H9 (cell line): ENCODE results near the gene LRRC28. TPM values are rescaled to one million over a fixed set of nuclear protein-coding genes. Genes with fewer than 3 reads are reported as not detected.

Experiments
- DNase-seq: peaks from one replicate; pipeline ENCODE4 v3.0.0-alpha.2; 2017
- H2AFZ ChIP-seq: one replicate; pipeline ENCODE4 v1.6.1; 2013; ENCODE audit warnings: mild to moderate bottlenecking, low read length, control low read depth, moderate library complexity
- H2AK5ac ChIP-seq: 2 replicates; pipeline ENCODE4 v1.6.1; 2013; ENCODE audit warnings: low read length, control low read depth, mixed read lengths; ENCODE audit not compliant: insufficient read length
- H2BK120ac ChIP-seq: one replicate; pipeline ENCODE4 v1.6.1; 2013; ENCODE audit warnings: low read depth, mild to moderate bottlenecking, low read length, control low read depth, inconsistent platforms; ENCODE audit not compliant: poor library complexity, severe bottlenecking
- H2BK12ac ChIP-seq: 2 replicates; pipeline ENCODE4 v1.6.1; 2013; ENCODE audit warnings: low read length, control low read depth, mixed read lengths, low read depth; ENCODE audit not compliant: insufficient read length
- H2BK15ac ChIP-seq: 2 replicates; pipeline ENCODE4 v1.6.1; 2013; ENCODE audit warnings: low read depth, low read length, control low read depth
- H2BK20ac ChIP-seq: one replicate; pipeline ENCODE4 v1.6.1; 2013; ENCODE audit warnings: low read depth, mild to moderate bottlenecking, low read length, control low read depth, inconsistent platforms; ENCODE audit not compliant: poor library complexity, severe bottlenecking
- H2BK5ac ChIP-seq: 2 replicates; pipeline ENCODE4 v1.6.1; 2013; ENCODE audit warnings: low read length, control low read depth, mixed read lengths; ENCODE audit not compliant: insufficient read length
- H3K14ac ChIP-seq: 2 replicates; pipeline ENCODE4 v1.6.1; 2013; ENCODE audit warnings: low read length, control low read depth; ENCODE audit not compliant: insufficient read depth
- H3K18ac ChIP-seq: 2 replicates; pipeline ENCODE4 v1.6.1; 2013; ENCODE audit warnings: low read depth, mild to moderate bottlenecking, mixed read lengths, low read length, control low read depth; ENCODE audit not compliant: insufficient read length
- H3K23ac ChIP-seq: 2 replicates; pipeline ENCODE4 v1.6.1; 2013; ENCODE audit warnings: low read length, control low read depth, mixed read lengths, low read depth; ENCODE audit not compliant: insufficient read length
- H3K23me2 ChIP-seq: 2 replicates; pipeline ENCODE4 v1.6.1; 2013; ENCODE audit warnings: low read depth, mild to moderate bottlenecking, mixed read lengths, low read length, control low read depth; ENCODE audit not compliant: insufficient read length, poor library complexity, severe bottlenecking
- H3K27ac ChIP-seq: 2 replicates; pipeline ENCODE4 v1.5.1; 2013; ENCODE audit warnings: low read length, control low read depth, mixed read lengths, low read depth; ENCODE audit not compliant: insufficient read length
- H3K27me3 ChIP-seq: 2 replicates; pipeline ENCODE4 v1.6.1; 2013; ENCODE audit warnings: low read length, control low read depth, inconsistent platforms; ENCODE audit not compliant: insufficient read depth
- H3K4ac ChIP-seq: 2 replicates; pipeline ENCODE4 v1.6.1; 2013; ENCODE audit warnings: low read depth, mild to moderate bottlenecking, control low read depth, inconsistent platforms, low read length, moderate library complexity
- H3K4me1 ChIP-seq: 2 replicates; pipeline ENCODE4 v1.6.1; 2013; ENCODE audit warnings: low read length, control low read depth, inconsistent platforms; ENCODE audit not compliant: insufficient read depth
- H3K4me2 ChIP-seq: 2 replicates; pipeline ENCODE4 v1.6.1; 2013; ENCODE audit warnings: low read length, control low read depth, mixed read lengths; ENCODE audit not compliant: insufficient read length, insufficient read depth
- H3K56ac ChIP-seq: 2 replicates; pipeline ENCODE4 v1.6.1; 2013; ENCODE audit warnings: low read depth, mild to moderate bottlenecking, mixed read lengths, low read length, control low read depth; ENCODE audit not compliant: insufficient read length
- H3K79me1 ChIP-seq: 2 replicates; pipeline ENCODE4 v1.6.1; 2013; ENCODE audit warnings: low read depth, mild to moderate bottlenecking, moderate library complexity, low read length, control low read depth, inconsistent platforms; ENCODE audit not compliant: insufficient read depth, poor library complexity, severe bottlenecking
- H3K79me2 ChIP-seq: 2 replicates; pipeline ENCODE4 v1.6.1; 2013; ENCODE audit warnings: low read length, control low read depth, inconsistent platforms; ENCODE audit not compliant: insufficient read depth
- H3K9ac ChIP-seq: 2 replicates; pipeline ENCODE4 v1.6.1; 2013; ENCODE audit warnings: low read length, control low read depth, mixed read lengths; ENCODE audit not compliant: insufficient read length; ENCODE audit errors: extremely low read depth
- H3K9me3 ChIP-seq: one replicate; pipeline ENCODE4 v1.6.1; 2013; ENCODE audit warnings: low read depth, low read length, inconsistent platforms; ENCODE audit not compliant: control insufficient read depth
- H3T11ph ChIP-seq: one replicate; pipeline ENCODE4 v1.6.1; 2013; ENCODE audit warnings: mild to moderate bottlenecking, low read length, control low read depth, inconsistent platforms
- H4K20me1 ChIP-seq: one replicate; pipeline ENCODE4 v1.6.1; 2013; ENCODE audit not compliant: control insufficient read depth, insufficient read length, insufficient read depth
- H4K5ac ChIP-seq: 2 replicates; pipeline ENCODE4 v1.6.1; 2013; ENCODE audit warnings: low read depth, mild to moderate bottlenecking, mixed read lengths, low read length, control low read depth; ENCODE audit not compliant: insufficient read length
- H4K8ac ChIP-seq: replicated peaks from 2 replicates; pipeline ENCODE4 v1.6.1; 2013; ENCODE audit warnings: low read length, control low read depth, mixed read lengths, low read depth; ENCODE audit not compliant: insufficient read length
- H4K91ac ChIP-seq: 2 replicates; pipeline ENCODE4 v1.6.1; 2013; ENCODE audit warnings: low read depth, mild to moderate bottlenecking, moderate library complexity, mixed read lengths, low read length, control low read depth; ENCODE audit not compliant: insufficient read length
- H3K27ac Mint-ChIP-seq, 3 experiments: 2 replicates in 2 of 3; 3 replicates in 1 of 3; pipeline ENCODE4 v1.8.0; 2020 to 2021; ENCODE audit warnings: mixed read lengths in 3 of 3, mild to moderate bottlenecking in 1 of 3, moderate library complexity in 1 of 3
- H3K27me3 Mint-ChIP-seq: 2 replicates; pipeline ENCODE4 v1.8.0; 2021; ENCODE audit warnings: low read depth, mild to moderate bottlenecking, moderate library complexity, mixed read lengths
- H3K36me3 Mint-ChIP-seq, 3 experiments: 2 replicates in 2 of 3; 3 replicates in 1 of 3; pipeline ENCODE4 v1.8.0; 2020 to 2021; ENCODE audit warnings: low read depth in 3 of 3, mixed read lengths in 3 of 3; ENCODE audit not compliant: insufficient read depth in 1 of 3
- H3K4me1 Mint-ChIP-seq, 2 experiments: 2 replicates each; pipeline ENCODE4 v1.8.0; 2020; ENCODE audit warnings: mixed read lengths in 2 of 2
- H3K4me3 Mint-ChIP-seq, 2 experiments: 2 replicates in 1 of 2; 3 replicates in 1 of 2; pipeline ENCODE4 v1.8.0; 2020 to 2021; ENCODE audit warnings: mild to moderate bottlenecking in 2 of 2, mixed read lengths in 2 of 2, moderate library complexity in 1 of 2
- H3K9me3 Mint-ChIP-seq, 2 experiments: 2 replicates in 1 of 2; 3 replicates in 1 of 2; pipeline ENCODE4 v1.8.0; 2020; ENCODE audit warnings: mild to moderate bottlenecking in 2 of 2, mixed read lengths in 2 of 2, moderate library complexity in 1 of 2
- WGBS: extraction: QIAGEN DNeasy Blood & Tissue Kit; methylation state at CpG from one replicate; pipeline ENCODE4 v1.1.7; 2013; ENCODE audit warnings: missing lambda C conversion rate, low lambda C conversion rate, mixed read lengths; ENCODE audit not compliant: insufficient read length; ENCODE audit errors: extremely low coverage; 5-methylcytosine and 5-hydroxymethylcytosine counted together
- total RNA-seq: library from RNA; stranded (reverse); gene quantifications from 2 replicates; pipeline ENCODE4 v1.2.1, GENCODE V29; 2021
- TF ChIP-seq, protein P1 (sequence below): fragments of 200-600 bp; sonication (generic); conservative IDR thresholded peaks from 3 replicates; pipeline ENCODE4 v1.8.0; 2021; ENCODE audit warnings: antibody characterized with exemption, mild to moderate bottlenecking

The LRRC28 gene
- total RNA-seq, 1 experiment from 2014 or later = 17.6 TPM

DNA sequence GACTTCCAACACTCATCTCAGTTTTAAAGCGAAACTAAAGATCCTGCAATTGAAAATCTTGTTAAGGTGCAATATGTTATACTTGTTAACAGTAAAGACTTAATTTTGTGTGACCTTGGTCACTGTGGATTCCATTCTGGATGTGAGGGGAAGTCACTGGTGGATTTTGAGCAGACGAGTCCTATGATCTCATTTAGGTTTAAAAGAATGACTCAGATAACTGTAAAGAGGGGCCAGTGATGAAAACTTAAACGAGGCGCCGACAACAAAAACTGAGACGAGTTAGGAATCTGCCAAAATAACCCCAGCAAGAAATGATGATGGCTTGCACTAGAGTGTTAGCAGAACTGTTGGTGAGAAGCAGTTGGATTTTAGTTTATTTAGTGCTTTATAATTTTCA is 56.5 kb downstream of the LRRC28 start:
- peak overlapping the region in 1 of 3 experiments; percentile 23; a peak in 4 of 7 replicates for H3K27ac Mint-ChIP-seq
- H3K79me2 ChIP-seq = no peaks in the 10 kb centered on the region
- H3K9me3 Mint-ChIP-seq = peaks cover 3 to 5% of the 10 kb centered on the region in 2 experiments; a peak in 4 of 5 replicates
- no peak overlapping the region for H3K14ac ChIP-seq
- no peak overlapping the region for H4K8ac ChIP-seq
- no peak overlapping the region for H4K91ac ChIP-seq
- no peak overlapping the region for H3K18ac ChIP-seq
- H3K56ac ChIP-seq = no peak overlapping the region
- H4K5ac ChIP-seq = no peak overlapping the region
- no CpG with 5 or more reads among the region's 6 CpGs for WGBS
- H3K4me2 ChIP-seq = no peak overlapping the region
- H3K4me1 Mint-ChIP-seq = peaks cover 29 to 33% of the 10 kb centered on the region in 2 experiments
- no peak overlapping the region for H2BK5ac ChIP-seq
- no peak overlapping the region for H3K9ac ChIP-seq
- H2BK12ac ChIP-seq = no peak overlapping the region
- H2BK20ac ChIP-seq = no peak overlapping the region
- peaks cover 13% of the 10 kb centered on the region for H3K4me1 ChIP-seq
- H2AK5ac ChIP-seq = no peak overlapping the region
- no peak overlapping the region for H3K23ac ChIP-seq
- H3K27me3 Mint-ChIP-seq = no peaks in the 10 kb centered on the region
- DNase-seq = no peak
- H3K79me1 ChIP-seq = no peaks in the 10 kb centered on the region
- H4K20me1 ChIP-seq = no peaks in the 10 kb centered on the region
- peaks cover 7% of the 10 kb centered on the region for H3K9me3 ChIP-seq
- H3T11ph ChIP-seq = no peak overlapping the region
- H3K4ac ChIP-seq = no peak overlapping the region
- no peak overlapping the region for H2BK120ac ChIP-seq
- H3K27me3 ChIP-seq = no peaks in the 10 kb centered on the region
- H2AFZ ChIP-seq = no peak overlapping the region
- H3K23me2 ChIP-seq = no peaks in the 10 kb centered on the region
- H3K36me3 Mint-ChIP-seq = peaks cover 3 to 14% (median 7%) of the 10 kb centered on the region in 3 experiments
- TF ChIP-seq, protein P1, sequence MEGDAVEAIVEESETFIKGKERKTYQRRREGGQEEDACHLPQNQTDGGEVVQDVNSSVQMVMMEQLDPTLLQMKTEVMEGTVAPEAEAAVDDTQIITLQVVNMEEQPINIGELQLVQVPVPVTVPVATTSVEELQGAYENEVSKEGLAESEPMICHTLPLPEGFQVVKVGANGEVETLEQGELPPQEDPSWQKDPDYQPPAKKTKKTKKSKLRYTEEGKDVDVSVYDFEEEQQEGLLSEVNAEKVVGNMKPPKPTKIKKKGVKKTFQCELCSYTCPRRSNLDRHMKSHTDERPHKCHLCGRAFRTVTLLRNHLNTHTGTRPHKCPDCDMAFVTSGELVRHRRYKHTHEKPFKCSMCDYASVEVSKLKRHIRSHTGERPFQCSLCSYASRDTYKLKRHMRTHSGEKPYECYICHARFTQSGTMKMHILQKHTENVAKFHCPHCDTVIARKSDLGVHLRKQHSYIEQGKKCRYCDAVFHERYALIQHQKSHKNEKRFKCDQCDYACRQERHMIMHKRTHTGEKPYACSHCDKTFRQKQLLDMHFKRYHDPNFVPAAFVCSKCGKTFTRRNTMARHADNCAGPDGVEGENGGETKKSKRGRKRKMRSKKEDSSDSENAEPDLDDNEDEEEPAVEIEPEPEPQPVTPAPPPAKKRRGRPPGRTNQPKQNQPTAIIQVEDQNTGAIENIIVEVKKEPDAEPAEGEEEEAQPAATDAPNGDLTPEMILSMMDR = no peak
- H3K4me3 Mint-ChIP-seq = peak overlapping the region in 1 of 2 experiments; percentile 15; a peak in 1 of 5 replicates
- no peak overlapping the region for H3K27ac ChIP-seq
- H2BK15ac ChIP-seq = no peak overlapping the region
